Neural progenitor cell (in vitro differentiated cells): ENCODE data around the gene PTPRCAP. TPM values are rescaled to one million over a fixed set of nuclear protein-coding genes. Genes with fewer than 3 reads are reported as not detected.

Experiments
- DNase-seq: peaks from one replicate; pipeline ENCODE4 v3.0.0-alpha.2; 2016; ENCODE audit warnings: low spot score
- H2AFZ ChIP-seq: fragments of 200-600 bp; sonication (generic); replicated peaks from 2 replicates; pipeline ENCODE4 v1.6.1; 2016; ENCODE audit warnings: antibody characterized with exemption
- H3F3A ChIP-seq: fragments of 200-600 bp; sonication (generic); 2 replicates; pipeline ENCODE4 v1.6.1; 2016; ENCODE audit warnings: antibody characterized with exemption, low read depth
- H3K27ac ChIP-seq: fragments of 200-600 bp; sonication (generic); 2 replicates; pipeline ENCODE4 v1.5.1; 2016; ENCODE audit warnings: mild to moderate bottlenecking
- H3K27me3 ChIP-seq: fragments of 200-600 bp; sonication (generic); 2 replicates; pipeline ENCODE4 v1.6.1; 2016; ENCODE audit warnings: mild to moderate bottlenecking, moderate library complexity
- H3K36me3 ChIP-seq: fragments of 200-600 bp; sonication (generic); 2 replicates; pipeline ENCODE4 v1.5.1; 2016
- H3K4me1 ChIP-seq: fragments of 200-600 bp; sonication (generic); 2 replicates; pipeline ENCODE4 v1.6.1; 2016; ENCODE audit warnings: mixed run types
- H3K4me2 ChIP-seq: fragments of 200-600 bp; sonication (generic); 2 replicates; pipeline ENCODE4 v1.6.1; 2016
- H3K4me3 ChIP-seq: fragments of 200-600 bp; sonication (generic); 2 replicates; pipeline ENCODE4 v1.5.1; 2016
- H3K79me2 ChIP-seq: fragments of 200-600 bp; sonication (generic); 2 replicates; pipeline ENCODE4 v1.6.1; 2016; ENCODE audit warnings: low read depth
- H3K9ac ChIP-seq: fragments of 200-600 bp; sonication (generic); 2 replicates; pipeline ENCODE4 v1.6.1; 2016
- H3K9me3 ChIP-seq: fragments of 200-600 bp; sonication (generic); 2 replicates; pipeline ENCODE4 v1.5.1; 2016; ENCODE audit warnings: low read depth
- H4K20me1 ChIP-seq: fragments of 200-600 bp; sonication (generic); 2 replicates; pipeline ENCODE4 v1.6.1; 2016; ENCODE audit warnings: low read depth
- H3K27ac Mint-ChIP-seq: 3 replicates; pipeline ENCODE4 v1.8.0; 2021; ENCODE audit warnings: mixed read lengths
- H3K27me3 Mint-ChIP-seq: 2 replicates; pipeline ENCODE4 v1.8.0; 2022; ENCODE audit warnings: low read depth, mild to moderate bottlenecking, inconsistent platforms, moderate library complexity, mixed read lengths; ENCODE audit not compliant: insufficient read depth
- H3K36me3 Mint-ChIP-seq: 3 replicates; pipeline ENCODE4 v1.8.0; 2021; ENCODE audit warnings: mixed read lengths
- H3K4me1 Mint-ChIP-seq: 3 replicates; pipeline ENCODE4 v1.8.0; 2021; ENCODE audit warnings: mixed read lengths
- H3K4me3 Mint-ChIP-seq: 3 replicates; pipeline ENCODE4 v1.8.0; 2021; ENCODE audit warnings: mild to moderate bottlenecking, moderate library complexity, mixed read lengths
- H3K9me3 Mint-ChIP-seq: 3 replicates; pipeline ENCODE4 v1.8.0; 2020; ENCODE audit warnings: mixed read lengths
- CTCF ChIP-seq: fragments of 200-600 bp; sonication (generic); IDR thresholded peaks from 2 replicates; pipeline ENCODE4 v1.5.1; 2017; ENCODE audit warnings: antibody characterized with exemption, mild to moderate bottlenecking
- EZH2 ChIP-seq: fragments of 200-600 bp; sonication (generic); IDR thresholded peaks from 2 replicates; pipeline ENCODE4 v1.6.1; 2017; ENCODE audit warnings: antibody characterized with exemption, mild to moderate bottlenecking, moderate library complexity
- EZH2phosphoT487 ChIP-seq: fragments of 200-600 bp; sonication (generic); IDR thresholded peaks from 2 replicates; pipeline ENCODE4 v1.6.1; 2017; ENCODE audit warnings: antibody characterized with exemption
- total RNA-seq: library from RNA; depleted of rRNA; stranded (reverse); fragments of >200 nt; gene quantifications from 2 replicates; pipeline ENCODE4 v1.2.3, GENCODE V29; 2015; ENCODE audit warnings: low replicate concordance

PTPRCAP gene
- total RNA-seq, 1 donor from 2014 or later: not detected

GRCh38 chr11:67441098-67441563 lies 3.6 kb upstream of the PTPRCAP start:
- Mint-ChIP-seq H3K4me3 (no peak overlapping the region), H3K27ac (no peak overlapping the region)

GRCh38 chr11:67440229-67441097 lies 3.0 kb upstream of the PTPRCAP start:
- Mint-ChIP-seq H3K27ac (no peak overlapping the region), H3K4me1 (peaks cover 12% of the 10 kb centered on the region), H3K4me3 (peak overlapping the region; percentile 44), H3K36me3 (peaks cover 8% of the 10 kb centered on the region), H3K27me3 (peaks cover 2% of the 10 kb centered on the region), H3K9me3 (no peaks in the 10 kb centered on the region)
- H4K20me1 ChIP-seq: no peaks in the 10 kb centered on the region
- no peak overlapping the region for H3K4me3 ChIP-seq
- no peak overlapping the region for H3K9ac ChIP-seq
- peaks cover 19% of the 10 kb centered on the region for H3F3A ChIP-seq
- H3K27me3 ChIP-seq: no peaks in the 10 kb centered on the region
- H3K4me1 ChIP-seq: no peaks in the 10 kb centered on the region
- H2AFZ ChIP-seq: no peak overlapping the region
- TF ChIP-seq EZH2 (no peak), CTCF (no peak), EZH2phosphoT487 (no peak)
- H3K27ac ChIP-seq: no peak overlapping the region
- no peak for DNase-seq
- no peaks in the 10 kb centered on the region for H3K36me3 ChIP-seq
- H3K4me2 ChIP-seq: no peak overlapping the region
- no peaks in the 10 kb centered on the region for H3K79me2 ChIP-seq
- H3K9me3 ChIP-seq: no peaks in the 10 kb centered on the region

More at GRCh38 chr11:67441098-67441563, 3.6 kb upstream of the PTPRCAP start:
- Histone ChIP-seq H3K4me3 (no peak overlapping the region), H2AFZ (no peak overlapping the region), H3K36me3 (no peaks in the 10 kb centered on the region), H3K4me1 (no peaks in the 10 kb centered on the region), H3K9ac (no peak overlapping the region), H3K79me2 (no peaks in the 10 kb centered on the region), H3K4me2 (no peak overlapping the region), H3F3A (peaks cover 19% of the 10 kb centered on the region), H4K20me1 (no peaks in the 10 kb centered on the region), H3K27me3 (no peaks in the 10 kb centered on the region), H3K27ac (no peak overlapping the region), H3K9me3 (no peaks in the 10 kb centered on the region)
- Mint-ChIP-seq H3K9me3 (no peaks in the 10 kb centered on the region), H3K36me3 (peaks cover 8% of the 10 kb centered on the region), H3K27me3 (peaks cover 2% of the 10 kb centered on the region), H3K4me1 (peaks cover 14% of the 10 kb centered on the region)
- no peak for DNase-seq
- no peak for TF ChIP-seq EZH2
- no peak for TF ChIP-seq CTCF
- TF ChIP-seq EZH2phosphoT487: no peak

- Histone ChIP-seq H3K36me3 (no peaks in the 10 kb centered on the region), H3K27ac (no peak overlapping the region), H3K9me3 (no peaks in the 10 kb centered on the region), H3K27me3 (no peaks in the 10 kb centered on the region), H3K4me3 (no peak overlapping the region), H3K4me1 (no peaks in the 10 kb centered on the region), H2AFZ (no peak overlapping the region), H3K79me2 (no peaks in the 10 kb centered on the region), H3K9ac (no peak overlapping the region), H3K4me2 (no peak overlapping the region), H4K20me1 (no peaks in the 10 kb centered on the region), H3F3A (peaks cover 19% of the 10 kb centered on the region)
- peak overlapping the region; percentile 85 for H3K27ac Mint-ChIP-seq
- peaks cover 6% of the 10 kb centered on the region for H3K4me1 Mint-ChIP-seq
- H3K4me3 Mint-ChIP-seq: peak overlapping the region; percentile 67
- no peak for DNase-seq
- peaks cover 2% of the 10 kb centered on the region for H3K27me3 Mint-ChIP-seq
- TF ChIP-seq CTCF (peak; percentile 16), EZH2phosphoT487 (no peak)
- H3K36me3 Mint-ChIP-seq: peaks cover 8% of the 10 kb centered on the region
- no peaks in the 10 kb centered on the region for H3K9me3 Mint-ChIP-seq
Observed at GRCh38 chr11:67439321-67440228, 2.1 kb upstream of the PTPRCAP start.
